Skeletal muscle cell (primary cell): ENCODE data around the gene ARL6IP5.

Experiments used
- DNase-seq: peaks from one replicate; pipeline ENCODE4 v3.0.0-alpha.2; 2010; ENCODE audit warnings: low read depth
- H3K4me3 ChIP-seq: 2 replicates; pipeline ENCODE4 v1.5.1; 2011; ENCODE audit warnings: low read depth, mild to moderate bottlenecking, control low read depth, low read length, moderate library complexity

ARL6IP5 gene

DNA sequence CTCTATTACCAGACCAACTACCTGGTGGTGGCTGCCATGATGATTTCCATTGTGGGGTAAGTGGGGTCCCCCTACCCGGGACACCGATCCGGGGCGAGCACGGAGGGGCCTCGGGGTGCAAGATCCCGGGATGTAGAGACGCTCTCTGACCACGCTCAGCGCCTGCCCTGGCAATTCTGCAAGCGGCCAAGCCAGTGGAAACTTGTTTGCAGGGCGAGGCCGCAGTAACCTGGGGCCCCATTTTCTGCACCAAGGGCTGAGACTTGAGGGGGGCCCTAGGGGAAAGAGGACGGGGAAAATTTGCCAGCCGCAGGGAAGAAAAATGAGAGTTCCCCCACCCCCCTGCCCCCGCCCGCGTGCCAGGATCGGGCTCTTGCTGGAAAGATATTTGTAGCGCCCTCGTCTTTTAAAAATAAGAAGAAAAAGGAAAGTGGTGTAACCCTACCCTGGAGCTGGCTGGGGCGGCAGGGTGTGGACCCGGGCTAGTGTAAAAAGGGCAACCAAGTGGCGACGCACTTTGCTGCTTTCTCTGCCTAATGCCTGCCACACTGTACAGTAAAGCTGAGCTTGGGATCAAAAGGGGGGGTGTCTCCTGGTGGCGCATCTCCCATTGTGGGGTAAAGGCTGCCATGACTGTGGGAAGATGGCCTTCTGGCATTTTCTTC lies 563 bp downstream of the ARL6IP5 start:
- DNase-seq: no peak
- H3K4me3 ChIP-seq: peak overlapping the region; percentile 84

DNA sequence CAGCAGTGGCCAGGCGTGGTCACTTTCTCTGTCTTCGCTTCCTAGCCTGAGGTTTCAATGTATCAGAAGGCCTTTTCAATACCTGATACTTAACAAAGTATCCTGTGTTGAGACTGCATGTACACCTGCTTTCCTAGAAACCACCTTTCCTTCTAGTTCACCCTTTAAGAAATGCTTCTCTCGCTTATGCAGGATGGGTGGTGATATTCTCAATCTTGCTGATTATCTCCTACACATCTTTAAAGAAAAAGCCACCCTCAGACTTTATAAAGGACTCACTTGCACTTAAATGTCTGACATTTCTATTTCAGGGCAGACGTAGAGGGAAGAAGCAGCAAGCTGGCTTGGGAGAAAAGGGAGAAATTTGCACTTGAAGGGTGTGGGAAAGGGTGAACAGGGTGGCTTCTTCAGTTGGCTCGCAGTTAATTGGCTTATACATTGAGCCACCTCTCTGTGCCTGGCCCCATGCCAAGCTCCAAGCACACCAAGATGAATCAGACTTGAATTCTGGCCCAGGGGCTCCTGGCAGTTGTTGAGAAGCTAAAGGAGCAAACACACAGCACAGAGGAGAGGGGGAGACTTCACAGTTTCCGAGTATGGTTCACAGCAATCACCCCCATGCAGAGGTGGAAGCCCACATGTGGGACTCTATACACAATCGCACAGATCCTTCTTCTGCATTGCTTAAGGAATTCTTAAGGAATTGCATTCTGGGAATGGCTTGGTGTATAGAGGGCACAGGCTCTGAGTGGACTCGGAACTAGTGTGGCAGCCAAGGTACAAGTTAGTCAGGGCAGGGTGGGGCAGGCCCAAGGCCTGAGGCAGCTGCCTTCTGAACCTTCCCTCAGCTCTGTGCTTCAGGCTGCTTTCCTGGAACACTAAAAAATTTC lies 1.3 kb downstream of the ARL6IP5 start:
- DNase-seq: peak; percentile 95
- H3K4me3 ChIP-seq: peak overlapping the region; percentile 84

DNA sequence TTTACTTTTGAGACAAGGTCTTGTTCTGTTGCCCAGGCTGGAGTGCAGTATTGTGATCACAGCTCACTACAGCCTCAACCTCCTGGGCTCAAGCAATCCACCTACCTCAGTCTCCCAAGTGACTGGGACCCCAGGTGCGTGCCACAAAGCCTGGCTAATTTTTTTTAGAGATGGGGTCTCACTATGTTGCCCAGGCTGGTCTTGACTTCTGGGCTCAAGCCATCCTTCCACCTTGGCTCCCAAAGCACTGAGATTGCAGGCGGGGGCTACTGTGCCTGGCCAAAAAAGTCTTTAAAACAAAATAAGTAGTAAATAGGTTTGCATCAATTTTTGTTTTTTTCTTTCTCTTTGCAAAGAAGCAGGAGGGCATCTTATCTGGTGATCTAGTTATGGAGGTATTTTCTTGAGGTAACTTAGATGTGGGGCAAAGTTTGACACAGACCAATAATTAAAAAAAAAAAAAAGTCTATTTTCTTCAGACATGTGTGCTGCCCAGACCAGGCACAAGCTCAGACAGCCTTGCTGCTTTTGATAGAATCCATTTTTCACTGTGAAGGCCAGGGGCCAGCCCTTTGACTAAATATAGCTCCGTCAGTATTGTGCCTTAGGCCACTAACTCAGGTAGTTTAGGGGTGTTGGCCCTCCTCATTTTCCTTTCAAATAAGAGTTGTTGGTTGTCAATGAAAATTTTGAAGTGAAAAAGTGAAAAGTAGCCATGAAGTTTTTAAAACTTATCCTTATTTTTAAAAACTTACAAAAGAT lies 2.5 kb downstream of the ARL6IP5 start:
- DNase-seq: no peak
- H3K4me3 ChIP-seq: peak overlapping the region; percentile 84

- H3K4me3 ChIP-seq: no peak overlapping the region
- DNase-seq: peak; percentile 49
These were observed 3.3 kb downstream of the ARL6IP5 start for GRCh38 chr3:69088063-69088462.

DNA sequence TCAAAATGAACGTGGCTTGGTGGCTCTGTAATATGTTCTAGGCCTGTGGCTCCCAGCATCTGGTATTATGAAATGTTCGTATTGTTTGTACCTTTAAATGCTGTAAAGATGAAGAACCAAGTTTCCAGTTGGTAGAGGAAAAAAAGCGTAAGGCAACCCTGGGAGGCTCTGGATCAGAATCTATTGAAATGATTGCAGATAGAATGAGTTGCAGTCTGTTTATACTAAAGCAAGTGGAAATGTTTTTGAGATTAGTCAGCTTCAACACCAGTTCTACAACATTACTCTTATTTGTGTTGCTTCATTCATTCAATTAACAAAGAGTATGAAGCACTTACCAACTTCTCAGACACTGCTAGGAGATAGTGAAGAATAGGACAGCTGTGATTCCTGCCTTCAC lies 5.3 kb downstream of the ARL6IP5 start:
- no peak overlapping the region for H3K4me3 ChIP-seq
- peak; percentile 41 for DNase-seq

DNA sequence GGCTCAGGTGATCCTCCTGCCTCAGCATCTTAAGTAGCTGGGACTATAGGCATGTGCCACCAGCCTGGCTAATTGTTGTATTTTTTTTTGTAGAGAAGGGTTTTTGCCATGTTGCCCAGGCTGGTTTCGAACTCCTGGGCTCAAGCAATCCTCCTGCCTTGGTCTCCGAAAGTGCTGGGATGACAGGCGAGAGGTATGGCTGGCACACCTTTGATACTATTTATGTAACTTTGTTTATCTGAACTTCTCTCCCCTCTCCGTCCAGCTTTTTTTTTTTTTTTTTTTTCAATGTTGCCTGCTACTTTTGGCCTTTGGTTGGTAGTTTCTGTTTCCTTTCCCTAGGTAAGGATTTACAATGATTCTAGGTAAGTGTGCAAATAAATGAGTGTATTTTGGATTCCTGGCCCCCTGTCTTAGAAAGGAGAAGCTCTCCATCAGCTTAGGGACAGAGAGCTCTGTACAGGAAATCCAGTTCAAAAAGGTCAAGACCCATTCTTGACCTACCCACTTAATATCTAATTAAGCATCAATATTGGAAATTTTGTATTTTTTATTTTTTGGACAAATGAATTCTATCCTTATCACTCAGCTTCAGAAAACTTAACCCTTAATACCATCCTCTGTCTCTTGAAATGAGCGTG lies 6.8 kb downstream of the ARL6IP5 start:
- no peak overlapping the region for H3K4me3 ChIP-seq

GRCh38 chr3:69092030-69092516 lies 7.3 kb downstream of the ARL6IP5 start:
- DNase-seq: no peak
- H3K4me3 ChIP-seq: no peak overlapping the region

More for the DNA sequence above, 6.8 kb downstream of the ARL6IP5 start:
- no peak for DNase-seq

DNA sequence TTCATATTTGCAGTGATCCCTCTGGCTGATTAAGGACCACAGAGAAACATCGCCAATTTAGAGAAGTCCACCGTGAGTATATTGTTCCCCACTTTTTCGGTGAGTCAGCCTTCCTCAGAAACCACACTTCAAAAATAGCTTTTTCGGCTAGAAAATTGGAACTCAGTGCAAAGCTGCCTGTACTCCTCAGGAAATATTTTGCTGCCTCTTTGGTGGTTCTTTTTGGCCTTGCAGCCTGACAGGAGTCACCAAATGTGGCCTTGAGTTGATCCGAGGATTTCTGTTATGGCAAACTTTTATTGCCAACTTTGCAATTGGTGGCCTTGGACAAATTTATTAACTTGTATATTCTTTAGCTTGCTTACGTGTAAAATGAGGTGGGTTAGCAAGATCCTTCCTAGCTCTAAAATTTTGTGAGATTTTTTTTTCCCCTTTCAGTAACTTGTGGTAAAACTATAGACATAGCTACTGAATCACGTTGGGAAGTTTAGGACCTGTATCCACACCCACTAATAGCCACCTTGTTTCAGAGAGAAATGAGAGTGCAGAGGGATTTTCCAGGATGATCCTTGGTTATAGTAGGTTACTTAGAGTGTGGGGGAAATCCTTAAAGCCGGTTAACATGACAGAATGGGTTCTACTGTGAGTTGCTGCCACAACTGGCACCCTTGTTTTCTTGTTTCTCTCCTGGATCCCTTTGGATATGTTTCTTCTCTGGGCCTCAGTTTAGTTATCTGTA lies 9.9 kb downstream of the ARL6IP5 start:
- DNase-seq: no peak
- H3K4me3 ChIP-seq: no peak overlapping the region

DNA sequence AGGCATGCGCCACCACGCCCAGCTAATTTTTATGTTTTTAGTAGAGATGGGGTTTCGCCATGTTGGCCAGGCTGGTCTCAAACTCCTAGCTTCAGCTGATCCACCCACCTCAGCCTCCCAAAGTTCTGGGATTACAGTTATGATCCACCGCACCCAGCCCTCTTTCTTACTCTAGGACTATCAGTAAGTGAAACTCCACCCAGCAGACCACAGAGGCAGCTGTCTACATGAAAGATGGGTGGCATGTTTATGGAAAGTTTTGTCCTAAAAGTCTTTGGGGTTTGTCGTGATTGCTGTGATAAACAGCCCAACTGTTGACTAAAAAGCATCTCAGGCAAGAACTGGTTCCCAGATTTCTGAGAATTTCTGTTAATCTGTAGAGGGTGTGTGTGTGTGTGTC lies 10.9 kb downstream of the ARL6IP5 start:
- no peak for DNase-seq
- H3K4me3 ChIP-seq: no peak overlapping the region

- DNase-seq: no peak
- no peak overlapping the region for H3K4me3 ChIP-seq
These were observed 11.6 kb downstream of the ARL6IP5 start for GRCh38 chr3:69096299-69096698.

DNA sequence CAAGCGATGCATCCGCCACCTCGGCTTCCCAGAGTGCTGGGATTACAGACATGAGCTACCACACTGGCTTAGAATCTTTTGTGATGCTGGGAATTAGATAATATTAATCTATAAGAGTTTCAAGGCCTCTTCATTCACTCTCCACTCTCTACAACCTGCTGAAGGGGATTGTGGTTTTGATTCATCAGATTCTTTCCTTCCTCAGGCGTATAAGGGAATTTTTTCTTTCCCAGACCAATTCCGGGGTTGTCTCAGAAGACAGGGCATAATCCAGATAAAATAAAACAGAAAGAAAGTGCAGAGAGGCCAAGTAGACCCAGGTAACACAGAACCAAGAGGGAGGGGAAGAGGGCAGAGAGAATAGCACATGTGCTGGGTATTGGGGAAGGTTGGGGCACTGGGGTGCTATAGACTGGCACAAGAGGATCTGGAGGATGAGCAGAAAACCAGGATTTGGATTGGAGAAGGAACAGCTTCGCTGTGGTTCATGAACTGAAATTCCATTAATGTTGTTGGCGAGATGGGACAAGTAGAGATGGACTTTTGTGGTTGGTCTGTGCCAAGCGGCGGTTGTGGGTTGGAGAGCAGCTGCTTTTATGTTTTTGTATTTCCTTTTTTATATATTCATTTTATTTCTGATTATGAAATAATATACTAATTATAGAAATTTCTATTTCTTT lies 12.8 kb downstream of the ARL6IP5 start:
- H3K4me3 ChIP-seq: no peak overlapping the region

GRCh38 chr3:69099576-69099975 lies 14.8 kb downstream of the ARL6IP5 start:
- H3K4me3 ChIP-seq: no peak overlapping the region
- DNase-seq: no peak

More for the DNA sequence above, 12.8 kb downstream of the ARL6IP5 start:
- no peak for DNase-seq

GRCh38 chr3:69102384-69102783 lies 17.6 kb downstream of the ARL6IP5 start:
- DNase-seq: no peak
- no peak overlapping the region for H3K4me3 ChIP-seq

GRCh38 chr3:69103123-69103522 lies 18.4 kb downstream of the ARL6IP5 start:
- no peak for DNase-seq

GRCh38 chr3:69104586-69104985 lies 19.8 kb downstream of the ARL6IP5 start:
- no peak overlapping the region for H3K4me3 ChIP-seq
- no peak for DNase-seq

More at GRCh38 chr3:69103123-69103522, 18.4 kb downstream of the ARL6IP5 start:
- no peak overlapping the region for H3K4me3 ChIP-seq

DNA sequence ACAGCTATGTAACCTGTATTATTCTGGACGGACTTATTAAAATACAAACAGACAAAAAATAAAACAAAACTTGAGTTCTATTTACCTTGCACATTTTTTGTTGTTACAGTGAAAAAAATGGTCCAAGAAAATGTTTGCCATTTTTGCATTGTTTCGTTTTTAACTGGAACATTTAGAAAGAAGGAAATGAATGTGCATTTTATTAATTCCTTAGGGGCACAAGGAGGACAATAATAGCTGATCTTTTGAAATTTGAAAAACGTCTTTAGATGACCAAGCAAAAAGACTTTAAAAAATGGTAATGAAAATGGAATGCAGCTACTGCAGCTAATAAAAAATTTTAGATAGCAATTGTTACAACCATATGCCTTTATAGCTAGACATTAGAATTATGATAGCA lies 20.6 kb downstream of the ARL6IP5 start:
- H3K4me3 ChIP-seq: no peak overlapping the region
- no peak for DNase-seq

DNA sequence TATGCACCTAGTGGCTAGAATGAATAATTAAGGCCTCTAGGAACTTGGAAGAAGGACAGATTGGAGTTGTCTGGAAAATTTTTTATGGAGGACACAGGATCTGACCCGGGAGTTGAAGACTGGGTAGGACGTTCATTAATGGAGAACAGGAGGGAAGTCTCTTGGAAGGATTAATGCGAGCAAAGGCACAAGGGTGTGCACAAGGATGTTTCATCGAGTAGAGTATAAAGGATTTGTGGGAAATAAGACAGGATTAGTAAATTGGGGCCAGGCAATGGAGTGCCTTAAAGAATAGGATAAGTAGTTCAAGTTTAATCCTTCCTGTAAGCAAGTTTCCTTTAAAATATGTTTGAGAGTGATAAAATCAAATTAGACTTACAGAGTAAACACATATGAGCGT lies 23.1 kb downstream of the ARL6IP5 start:
- no peak overlapping the region for H3K4me3 ChIP-seq
- no peak for DNase-seq

- DNase-seq: no peak
- H3K4me3 ChIP-seq: no peak overlapping the region
These were observed 24.1 kb downstream of the ARL6IP5 start for GRCh38 chr3:69108811-69109210.
